Activated T-cell treated with anti-CD3 and anti-CD28 coated beads for 1 hour (primary cell): Measurements from ENCODE around the gene ERICH6B.
"Not testable (repeated sequence)": the region's sequence is repeated elsewhere in the genome, so short reads cannot be mapped to it uniquely, and the experiment has no call there.

Source experiments
- DNase-seq: peaks from one replicate; pipeline ENCODE4 v3.0.0-alpha.2; 2020; ENCODE audit warnings: low read depth

Gene ERICH6B

GRCh38 chr13:45615501-45616101, at the start of gene ERICH6B:
ERICH6B (minus strand) TSS chr13:45615739; CDS start chr13:45597005, 18,734 bp downstream.
- no peak for DNase-seq

- DNase-seq = not testable (repeated sequence)
These were observed 47.4 kb upstream of the ERICH6B start for GRCh38 chr13:45662903-45663302.

GRCh38 chr13:45662162-45662561, 46.6 kb upstream of the ERICH6B start:
- no peak for DNase-seq

GRCh38 chr13:45660458-45660857, 44.9 kb upstream of the ERICH6B start:
- DNase-seq = not testable (repeated sequence)

GRCh38 chr13:45659536-45659935, 44.0 kb upstream of the ERICH6B start:
- no peak for DNase-seq

DNA sequence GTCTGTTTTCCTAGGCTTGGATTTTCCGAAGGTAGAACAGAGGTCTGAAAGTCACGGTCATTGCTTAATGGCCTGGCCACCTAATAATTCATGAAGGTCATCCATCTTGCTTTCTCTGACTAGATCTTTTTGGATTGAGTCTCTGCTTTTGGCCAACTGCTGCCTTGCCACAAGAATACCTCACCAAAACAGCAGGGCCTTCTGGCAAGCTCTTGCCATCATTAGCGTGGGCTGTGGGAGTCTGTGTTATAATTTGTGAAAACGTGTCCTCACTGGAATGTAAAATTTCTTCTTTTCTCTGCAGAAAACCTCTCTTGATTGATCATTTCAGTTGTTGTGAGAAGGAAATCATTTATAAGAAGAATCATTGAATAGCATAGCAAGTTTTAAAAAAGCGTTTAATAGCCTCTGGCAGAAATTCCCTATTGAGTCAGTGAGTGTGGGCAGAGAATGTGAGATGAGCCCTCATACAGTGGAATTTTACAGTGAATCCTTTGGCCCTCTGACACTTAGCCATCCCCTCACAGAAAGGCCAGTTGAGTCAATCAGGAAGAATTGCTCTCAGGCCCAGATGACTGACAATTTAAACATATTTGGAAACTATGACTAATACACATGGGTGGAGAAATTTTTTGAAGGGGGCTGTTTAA, 43.2 kb upstream of the ERICH6B start:
- DNase-seq = no peak

DNA sequence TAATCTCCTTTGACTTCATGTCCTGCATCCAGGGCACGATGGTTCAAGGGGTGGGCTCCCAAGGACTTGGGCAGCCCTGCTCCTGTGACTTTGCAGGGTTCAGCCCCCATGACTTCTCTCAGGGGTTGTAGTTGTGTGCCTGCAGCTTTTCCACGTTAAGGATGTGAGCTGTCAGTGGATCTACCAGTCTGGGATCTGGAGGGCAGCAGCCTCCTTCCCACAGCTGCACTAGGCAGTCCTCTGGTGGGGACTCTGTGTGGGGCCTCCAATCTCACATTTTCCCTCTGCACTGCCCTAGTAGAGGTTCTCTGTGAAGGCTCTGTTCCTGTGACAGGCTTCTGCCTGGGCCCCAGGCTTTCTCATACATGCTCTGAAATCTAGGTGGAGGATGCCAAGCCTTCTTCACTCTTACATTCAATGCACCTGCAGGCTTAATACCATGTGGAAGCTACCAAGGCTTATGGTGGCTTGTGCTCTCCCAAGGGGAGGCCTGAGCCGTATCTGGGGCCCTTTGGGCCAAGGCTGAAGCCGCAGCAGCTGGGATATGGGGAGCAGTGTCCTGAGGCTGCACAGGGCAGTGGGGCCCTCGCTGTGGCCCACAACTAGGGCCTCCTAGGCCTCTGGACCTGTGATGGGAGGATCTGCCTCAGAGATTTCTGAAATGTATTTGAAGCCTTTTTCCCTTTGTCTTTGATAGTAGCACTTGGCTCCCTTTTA, 39.3 kb upstream of the ERICH6B start:
- no peak for DNase-seq

GRCh38 chr13:45645263-45645662, 29.7 kb upstream of the ERICH6B start:
- not testable (repeated sequence) for DNase-seq

GRCh38 chr13:45642159-45642558, 26.6 kb upstream of the ERICH6B start:
- DNase-seq = not testable (repeated sequence)

- not testable (repeated sequence) for DNase-seq
These were observed 19.8 kb upstream of the ERICH6B start for GRCh38 chr13:45635291-45635690.

DNA sequence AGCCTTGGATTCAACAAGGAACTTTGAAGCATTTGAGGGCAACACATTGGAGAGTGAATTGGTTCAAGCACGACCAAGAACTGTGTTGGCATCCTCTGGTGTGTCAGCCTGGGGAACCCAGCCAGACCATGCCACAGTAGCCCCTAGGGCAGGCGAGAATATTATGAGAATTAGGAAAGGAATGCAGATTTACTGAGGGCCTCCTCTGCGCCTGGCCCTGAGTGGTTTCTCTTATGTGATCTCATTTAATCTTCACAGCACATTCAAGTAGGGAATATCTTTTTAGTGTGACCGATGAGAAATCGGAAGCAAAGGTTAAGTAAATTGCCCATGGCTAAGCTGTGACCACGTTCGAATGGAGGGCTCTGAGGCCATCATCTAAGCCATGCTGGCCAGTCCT, 15.3 kb upstream of the ERICH6B start:
- DNase-seq = no peak

- no peak for DNase-seq
These were observed 14.4 kb upstream of the ERICH6B start for GRCh38 chr13:45629940-45630339.

GRCh38 chr13:45628094-45628493, 12.6 kb upstream of the ERICH6B start:
- no peak for DNase-seq

DNA sequence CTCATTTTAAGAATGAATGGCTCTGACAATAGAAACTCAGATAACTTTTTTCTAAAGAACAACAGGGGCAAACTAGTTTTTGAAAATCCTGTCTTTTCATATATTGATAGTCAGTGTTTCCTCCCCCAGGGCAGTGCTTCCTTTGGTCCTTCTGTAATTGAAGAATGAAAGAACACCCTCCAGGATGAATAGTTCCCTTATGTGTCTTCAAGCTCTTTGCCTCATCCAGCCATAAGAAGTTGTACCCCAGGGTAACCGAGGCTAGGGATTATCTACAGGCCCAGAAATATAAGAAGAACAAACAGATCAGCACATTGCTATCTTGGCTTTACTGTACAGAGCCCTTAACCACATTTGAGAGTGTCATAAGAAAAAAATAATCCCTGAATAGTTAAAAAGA, 12.1 kb upstream of the ERICH6B start:
- DNase-seq = no peak

DNA sequence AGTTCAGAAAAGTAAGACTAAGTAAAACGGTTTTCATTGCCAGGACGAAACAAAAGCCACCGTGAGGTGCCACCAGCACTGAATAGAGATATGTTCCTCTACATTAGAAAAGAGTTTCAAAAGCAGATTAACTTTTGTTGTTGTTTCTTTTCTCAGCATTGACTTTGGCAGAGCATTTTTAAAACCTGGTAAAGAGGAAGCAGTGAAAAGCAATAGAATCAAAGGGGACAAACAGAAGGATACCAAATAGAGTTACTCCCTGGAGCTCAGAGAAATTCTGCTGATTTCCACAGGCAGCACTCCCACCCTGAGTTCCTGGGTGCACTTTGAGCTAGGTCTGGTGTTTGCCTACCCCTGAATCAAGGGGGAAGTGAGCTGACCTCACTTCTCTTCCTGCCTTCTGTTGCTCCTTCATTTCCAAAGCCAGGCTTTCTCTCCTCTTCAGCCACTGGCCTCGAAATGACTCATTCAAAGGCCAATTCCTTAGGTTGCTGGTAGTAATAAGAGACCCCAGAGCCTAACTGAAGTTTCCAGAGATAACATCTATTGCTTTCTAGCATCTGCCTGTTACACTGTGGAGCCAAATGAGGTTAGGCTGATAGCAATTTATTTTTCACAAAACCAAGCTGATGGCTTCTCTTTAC, 11.3 kb upstream of the ERICH6B start:
- DNase-seq = no peak

DNA sequence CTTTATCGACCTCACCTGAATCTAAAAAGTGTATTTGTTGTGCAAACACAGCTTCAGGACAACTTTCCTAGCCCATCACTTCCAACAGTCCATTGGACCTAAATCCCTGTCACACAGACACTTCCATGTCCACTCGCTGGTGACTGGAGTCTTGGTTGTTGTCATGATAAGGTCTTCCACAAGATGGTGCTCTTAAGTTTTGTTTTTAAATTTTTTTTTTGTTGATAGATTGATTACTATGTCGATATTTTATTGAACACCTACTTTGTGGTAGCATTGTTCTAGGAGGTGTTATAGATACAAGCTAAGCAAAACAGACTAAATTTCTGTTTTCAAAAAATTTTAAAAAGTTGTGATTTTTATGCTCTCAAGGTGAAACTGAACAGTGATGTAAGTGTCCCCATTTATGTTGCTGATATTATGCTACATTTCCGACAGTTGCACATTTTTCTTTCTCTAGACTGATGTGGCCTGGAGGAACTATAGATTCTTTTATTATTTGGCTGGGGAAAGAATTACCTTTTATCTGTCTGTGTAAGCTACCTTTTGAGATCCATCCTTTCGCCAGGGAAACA, 8.1 kb upstream of the ERICH6B start:
- DNase-seq = no peak

DNA sequence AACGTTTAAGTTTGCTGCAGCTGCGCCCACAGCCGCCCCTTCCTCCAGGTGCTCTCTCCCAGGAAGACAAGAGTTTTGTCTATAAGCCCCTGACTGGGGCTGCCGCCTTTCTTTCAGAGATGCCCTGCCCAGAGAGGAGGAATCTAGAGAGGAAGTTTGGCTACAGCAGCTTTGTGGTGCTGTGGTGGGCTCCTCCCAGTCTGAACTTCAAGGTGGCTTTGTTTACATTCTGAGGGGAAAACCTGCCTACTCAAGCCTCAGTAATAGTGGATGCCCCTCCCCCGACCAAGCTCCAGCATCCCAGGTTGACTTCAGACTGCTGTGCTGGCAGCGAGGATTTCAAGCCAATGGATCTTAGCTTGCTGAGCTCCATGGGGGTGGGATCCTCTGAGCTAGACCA, 6.4 kb upstream of the ERICH6B start:
- DNase-seq = no peak

DNA sequence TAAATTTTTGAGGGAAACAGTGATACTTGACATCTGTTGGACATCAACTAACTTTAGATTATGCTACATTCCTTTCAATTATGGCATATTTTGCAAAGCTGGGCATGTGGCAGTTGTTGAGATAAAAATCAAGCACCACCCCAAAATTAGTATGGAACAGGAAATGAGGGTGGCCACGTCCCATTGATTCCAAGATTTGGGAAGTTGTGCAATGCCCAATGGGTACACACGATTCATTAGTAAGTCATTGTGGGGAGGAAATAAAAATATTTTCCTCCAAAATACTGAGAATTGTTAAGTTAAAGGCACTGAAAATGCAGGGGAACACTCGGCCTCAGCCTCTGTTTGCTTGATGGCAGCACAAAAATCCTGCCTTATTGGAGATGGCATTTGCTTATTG, 7.6 kb downstream of the ERICH6B start:
- DNase-seq = no peak

DNA sequence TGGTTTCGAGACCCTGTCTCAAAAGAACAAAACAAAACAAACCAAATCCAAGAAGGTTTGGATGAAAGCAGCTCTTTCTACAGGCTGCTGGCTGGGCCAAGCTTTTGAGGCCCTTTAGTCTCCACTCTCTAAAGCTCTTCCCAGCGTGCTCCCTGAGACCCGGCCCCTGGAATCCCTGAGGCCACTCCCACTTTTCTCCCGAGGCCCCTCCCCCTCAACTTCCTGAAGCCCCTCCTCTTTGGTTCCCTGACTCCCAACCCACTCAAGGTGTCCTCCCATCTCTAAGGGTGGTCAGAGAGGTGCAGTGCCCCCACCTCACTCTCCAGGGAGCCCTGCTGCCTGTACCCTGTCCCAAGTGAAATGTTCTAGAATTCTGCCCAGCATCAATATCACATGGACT, 10.6 kb downstream of the ERICH6B start:
- DNase-seq = no peak

DNA sequence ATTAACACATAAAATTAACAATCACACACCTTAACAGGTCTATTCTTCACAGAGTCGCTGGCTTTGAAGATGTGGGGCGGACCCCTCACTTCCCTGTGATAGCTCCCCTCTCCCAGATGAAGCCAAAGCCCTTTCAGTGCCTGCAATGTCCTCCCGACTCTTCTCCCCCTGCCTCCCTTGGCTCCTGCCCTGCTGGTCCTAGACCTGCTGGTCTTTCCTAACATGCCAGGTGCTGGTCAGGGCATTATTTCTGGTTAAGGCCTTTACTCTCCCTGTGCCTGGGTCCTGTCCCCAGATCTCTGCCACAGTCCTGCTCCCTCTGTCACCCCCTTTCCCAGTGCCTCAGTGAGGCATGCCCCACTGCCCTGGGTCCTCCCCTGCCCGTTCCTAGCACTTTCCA, 12.2 kb downstream of the ERICH6B start:
- no peak for DNase-seq

DNA sequence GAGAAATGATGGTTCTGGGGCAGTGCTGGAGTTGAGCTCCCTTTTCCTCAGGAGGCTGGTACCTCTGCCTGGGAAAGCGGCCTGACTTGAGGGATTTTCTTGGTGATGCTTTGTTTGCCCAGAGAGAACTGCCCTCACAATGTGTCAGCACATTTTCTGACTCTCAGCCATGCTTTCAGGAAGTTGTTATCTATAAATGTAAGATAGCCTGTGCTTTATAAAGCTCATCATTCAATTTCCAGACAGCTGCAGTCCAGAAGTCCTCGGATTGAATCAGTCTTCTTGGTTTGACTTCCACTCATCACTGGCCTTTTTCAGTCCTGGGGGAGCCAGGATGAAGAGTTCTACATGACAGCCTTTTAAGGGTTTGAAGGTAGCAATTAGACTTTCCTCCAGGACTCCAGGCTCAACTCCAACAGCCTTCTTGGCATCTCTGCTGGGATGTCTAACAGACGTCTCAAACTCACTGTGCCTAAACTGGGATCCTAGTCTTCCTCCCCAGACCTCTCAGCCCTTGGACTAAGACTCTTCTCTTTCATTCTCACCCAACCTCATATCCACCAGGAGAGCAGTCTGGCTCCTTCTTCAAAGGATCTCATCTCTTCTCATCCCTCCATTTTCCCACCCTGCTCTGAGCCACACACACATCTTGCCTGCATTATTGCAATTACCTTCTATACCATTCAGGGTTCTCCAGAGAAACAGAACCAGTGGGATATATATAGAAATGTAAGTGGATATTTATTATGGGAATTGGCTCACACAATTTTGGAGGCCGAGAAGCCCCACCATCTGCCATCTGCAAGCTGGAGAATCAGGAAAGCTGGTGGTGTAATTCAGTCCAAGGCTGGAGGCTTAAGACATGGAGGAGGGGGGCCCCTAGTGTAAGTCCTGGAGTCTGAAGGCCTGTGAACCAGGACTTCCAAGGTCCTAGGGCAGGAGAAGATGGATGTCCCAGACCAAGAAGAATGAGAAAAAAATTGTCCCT, 13.1 kb downstream of the ERICH6B start:
- DNase-seq = no peak
